Colon (tissue), 2 donors: Measurements from ENCODE around the gene TBC1D4.

Experiments used
- FAIRE-seq: peaks from 2 replicates; lab custom pipeline; 2012; peaks lifted over from hg19 to GRCh38; lab: Jason Lieb, UNC
- donor health status: control.
- donor health status: control.

The TBC1D4 gene

DNA sequence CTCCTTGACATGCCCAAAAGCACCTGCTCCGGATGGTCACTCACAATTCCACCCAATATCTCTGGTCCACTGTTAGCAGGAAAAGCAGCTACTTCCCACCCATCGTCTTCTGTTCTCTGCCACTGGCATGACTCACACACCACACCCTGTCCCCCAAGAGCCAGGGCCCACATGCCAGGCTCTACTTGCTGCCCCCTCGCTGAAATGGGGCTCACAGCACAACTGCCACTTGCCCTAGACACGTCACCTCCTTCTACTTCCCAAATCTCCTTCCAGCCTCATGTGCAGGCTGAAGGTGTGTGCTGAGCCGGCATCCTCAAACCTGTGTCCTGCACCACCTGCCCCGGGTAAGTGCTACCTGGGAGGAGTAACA is 65.0 kb downstream of the TBC1D4 start:
- no peak for FAIRE-seq

- no peak for FAIRE-seq
These were observed 65.5 kb downstream of the TBC1D4 start for GRCh38 chr13:75416327-75417011.

- no peak for FAIRE-seq
These were observed 66.3 kb downstream of the TBC1D4 start for GRCh38 chr13:75415694-75416093.

- FAIRE-seq, result no peak
These were observed 66.8 kb downstream of the TBC1D4 start for GRCh38 chr13:75415171-75415570.

DNA sequence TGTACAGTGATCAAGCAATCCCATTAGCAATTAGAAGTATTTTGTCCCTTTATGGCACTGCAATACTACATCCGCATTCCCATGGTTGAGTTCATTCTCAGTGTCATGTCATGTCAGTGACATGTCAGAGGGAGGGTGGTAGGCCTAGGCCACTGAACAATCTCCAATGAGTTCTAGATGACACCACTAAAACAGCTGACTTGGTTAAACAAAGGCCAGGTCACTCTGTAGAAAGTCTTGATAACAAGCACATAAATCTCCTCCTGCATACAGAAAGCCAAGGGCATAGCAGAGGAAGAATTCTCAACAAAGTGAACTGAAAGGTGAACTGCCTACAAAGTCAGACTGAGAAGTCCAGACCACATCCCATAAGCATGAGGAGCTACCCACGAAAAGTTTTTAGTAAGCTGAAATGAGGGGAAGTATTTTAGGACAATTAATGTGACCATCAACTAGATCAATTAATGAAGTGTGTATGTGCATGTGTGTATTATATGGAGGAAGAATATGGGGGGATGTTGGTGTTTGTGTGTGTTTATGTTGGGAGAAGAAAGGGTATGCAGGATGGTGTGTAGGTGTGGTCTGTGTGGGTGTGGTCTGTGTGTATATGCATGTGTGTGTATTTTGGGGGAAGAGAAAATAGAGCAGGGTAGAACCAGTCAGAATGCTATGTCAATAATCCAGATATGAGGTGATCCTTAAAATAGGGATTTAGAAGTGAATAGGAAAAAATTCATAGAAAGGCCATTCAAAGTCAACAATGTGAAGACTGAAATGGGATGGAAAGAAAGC is 67.7 kb downstream of the TBC1D4 start:
- no peak for FAIRE-seq

DNA sequence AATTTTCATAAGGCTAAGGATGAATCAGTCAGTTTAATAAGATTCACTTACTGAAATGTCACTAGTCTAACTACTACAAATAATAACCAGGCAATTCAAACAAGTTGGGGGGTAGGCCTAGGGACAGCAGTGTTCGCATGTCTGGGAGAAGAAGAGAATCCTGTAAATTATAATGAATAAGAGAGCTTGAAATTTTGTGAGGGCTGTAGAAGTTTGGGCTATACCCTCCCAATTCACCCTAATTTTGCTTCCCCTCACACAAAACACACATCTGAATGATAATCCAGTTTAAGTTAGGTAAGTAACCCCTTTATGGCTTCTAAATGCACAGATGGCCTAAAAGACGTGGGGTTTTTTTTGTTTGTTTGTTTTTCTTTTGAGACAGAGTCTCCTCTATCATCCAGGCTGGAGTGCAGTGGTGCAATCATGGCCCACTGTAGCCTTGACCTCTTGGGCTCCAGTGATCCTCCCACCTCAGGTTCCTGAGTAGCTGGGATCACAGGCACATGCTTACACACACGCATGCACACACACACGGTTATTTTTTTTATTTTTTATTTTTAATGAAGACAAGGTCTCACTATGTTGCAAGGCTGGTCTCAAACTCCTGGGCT is 69.9 kb downstream of the TBC1D4 start:
- FAIRE-seq, result no peak

DNA sequence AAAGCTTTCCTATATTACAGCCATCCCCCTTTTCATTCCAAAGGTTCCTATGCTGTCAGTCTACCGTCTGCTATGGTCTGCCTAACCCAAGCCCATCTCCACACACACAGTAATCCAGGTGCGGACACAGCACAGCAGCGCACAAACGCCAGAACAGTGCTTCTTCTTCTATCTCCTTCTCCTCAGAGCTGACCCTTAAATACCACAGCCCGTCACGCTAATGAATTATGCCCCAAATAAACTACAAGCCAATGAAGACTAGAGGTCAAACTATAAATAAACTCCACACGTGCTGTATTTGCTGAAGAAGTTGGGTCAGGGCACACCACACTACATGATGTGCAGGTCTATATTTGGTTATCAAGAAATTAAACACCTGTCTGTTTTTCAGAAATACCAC is 71.8 kb downstream of the TBC1D4 start:
- FAIRE-seq, result no peak

DNA sequence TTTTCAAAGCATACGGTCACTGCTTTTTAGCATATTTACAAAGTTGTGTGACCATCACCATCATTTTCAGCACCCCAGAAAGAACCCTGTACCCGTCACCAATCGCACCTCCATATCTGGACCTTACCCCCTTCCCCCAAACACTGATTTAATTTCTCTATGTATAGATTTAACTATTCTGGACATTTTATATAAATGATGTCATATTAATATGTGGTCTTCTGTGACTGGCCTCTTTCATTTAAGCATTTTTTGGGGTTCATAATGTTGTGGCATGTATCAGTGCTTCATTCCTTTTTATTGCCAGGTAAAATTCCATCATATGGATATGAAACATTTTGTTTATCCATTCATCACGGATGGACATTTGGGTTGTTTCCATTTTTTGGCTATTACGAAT is 74.0 kb downstream of the TBC1D4 start:
- no peak for FAIRE-seq

DNA sequence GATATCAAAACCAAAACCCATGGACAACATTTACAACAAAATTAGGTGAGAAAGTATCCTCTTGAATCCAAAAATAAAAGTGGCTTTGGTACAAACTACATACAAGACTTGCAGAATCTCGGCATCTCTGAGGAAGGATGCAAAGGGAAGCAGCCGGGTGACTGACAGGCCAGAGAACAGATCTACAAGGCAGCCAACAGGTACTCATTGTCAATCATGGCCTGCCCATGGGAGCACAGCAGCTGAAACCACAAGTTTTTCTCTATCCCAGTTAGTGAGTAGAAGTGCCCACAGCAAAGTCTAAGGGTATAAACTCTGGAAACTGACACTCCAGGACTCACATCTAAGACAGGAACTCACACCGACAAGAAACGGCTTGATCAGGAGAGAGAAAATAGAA is 74.5 kb downstream of the TBC1D4 start:
- no peak for FAIRE-seq

- no peak for FAIRE-seq
These were observed 75.8 kb downstream of the TBC1D4 start for GRCh38 chr13:75405976-75406703.

GRCh38 chr13:75404726-75405125 is 77.2 kb downstream of the TBC1D4 start:
- FAIRE-seq, result no peak

DNA sequence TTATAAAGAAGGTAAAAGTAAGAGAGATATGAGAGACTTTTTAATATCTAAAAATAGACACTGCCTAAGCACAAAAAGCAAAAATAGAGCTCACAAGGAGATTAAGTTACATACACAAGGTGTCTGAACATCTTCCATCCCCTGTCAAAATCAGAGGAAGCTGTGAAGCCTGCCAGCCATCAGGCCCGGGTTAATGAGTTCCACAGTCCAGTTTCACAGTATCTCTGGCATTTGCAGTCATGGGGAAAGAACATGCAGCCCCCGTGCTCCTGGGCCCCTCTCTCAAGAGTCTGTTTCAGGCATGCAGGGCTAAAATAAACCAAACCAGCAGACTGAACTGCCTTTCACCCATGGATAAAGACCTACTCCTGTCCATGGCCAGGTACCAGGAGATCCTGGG is 79.2 kb downstream of the TBC1D4 start:
- no peak for FAIRE-seq

DNA sequence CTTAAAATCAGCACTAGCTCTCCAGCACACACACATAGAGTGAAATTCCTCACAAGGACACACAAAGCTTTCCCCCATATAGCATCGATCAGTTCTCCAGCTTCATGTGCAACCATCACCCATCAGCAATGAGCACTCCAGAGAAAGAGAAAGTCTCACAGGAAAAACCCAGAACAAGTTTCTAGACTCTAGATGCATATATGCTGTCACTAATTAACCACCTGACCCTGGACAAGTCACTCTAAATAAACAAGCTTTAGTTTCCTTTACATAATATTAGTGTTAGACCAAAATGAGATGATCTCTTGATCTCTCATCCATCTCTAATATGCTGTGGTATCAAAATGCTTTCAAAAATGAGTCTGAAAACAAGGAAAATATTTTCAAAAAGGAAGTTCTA is 81.2 kb downstream of the TBC1D4 start:
- no peak for FAIRE-seq

- FAIRE-seq, result no peak
These were observed 82.1 kb downstream of the TBC1D4 start for GRCh38 chr13:75399879-75400217.

GRCh38 chr13:75399168-75399878 is 82.6 kb downstream of the TBC1D4 start:
- no peak for FAIRE-seq

GRCh38 chr13:75398072-75398471 is 83.9 kb downstream of the TBC1D4 start:
- no peak for FAIRE-seq

GRCh38 chr13:75395901-75396300 is 86.1 kb downstream of the TBC1D4 start:
- FAIRE-seq, result no peak

DNA sequence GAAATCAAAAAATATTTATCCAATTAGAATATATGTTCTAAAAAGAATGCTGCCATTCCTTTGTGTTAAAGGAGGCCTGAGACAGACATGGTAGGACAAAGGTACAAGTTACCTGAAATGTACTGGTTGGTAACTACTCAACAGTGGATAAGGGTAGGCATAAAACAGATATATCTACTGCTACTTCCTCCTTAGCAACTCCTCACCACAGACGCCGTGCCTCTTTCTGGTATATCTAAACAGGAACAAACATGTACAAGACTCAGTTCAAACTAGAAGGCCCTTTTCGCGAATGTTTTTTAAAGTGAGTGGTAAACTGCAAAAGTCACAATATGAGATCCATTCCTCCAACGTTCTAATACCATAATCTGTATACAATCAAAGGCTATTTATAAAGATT is 86.9 kb downstream of the TBC1D4 start:
- no peak for FAIRE-seq

DNA sequence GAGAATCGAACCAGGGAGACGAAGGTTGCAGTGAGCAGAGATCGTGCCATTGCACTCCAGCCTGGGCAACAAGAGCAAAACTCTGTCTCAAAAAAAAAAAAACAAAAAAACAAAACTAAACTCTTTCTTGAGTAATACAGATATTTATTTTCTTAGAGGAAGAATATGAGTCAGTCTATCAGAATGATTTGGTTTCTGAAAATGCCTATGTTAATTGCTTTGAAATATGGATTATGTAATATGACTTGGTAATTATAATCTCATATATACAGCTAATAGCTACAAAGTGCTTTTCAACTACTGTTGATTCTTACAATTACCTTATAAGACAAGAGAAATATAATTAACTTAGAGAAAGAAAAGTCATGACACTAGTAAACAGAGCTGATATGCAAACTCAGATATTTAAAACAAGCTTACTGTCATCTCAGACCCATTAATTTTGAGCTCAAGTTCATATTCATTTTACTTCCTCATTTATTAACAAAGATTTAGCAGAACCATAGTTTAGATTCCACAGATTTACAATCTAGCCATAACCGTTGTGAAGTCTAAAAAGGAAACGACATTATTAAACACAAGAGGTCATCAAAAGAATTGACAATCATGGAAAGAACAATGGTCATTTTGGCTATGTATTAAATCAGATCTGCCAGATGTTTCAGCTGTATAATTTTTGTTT is 88.0 kb downstream of the TBC1D4 start:
- FAIRE-seq, result no peak

DNA sequence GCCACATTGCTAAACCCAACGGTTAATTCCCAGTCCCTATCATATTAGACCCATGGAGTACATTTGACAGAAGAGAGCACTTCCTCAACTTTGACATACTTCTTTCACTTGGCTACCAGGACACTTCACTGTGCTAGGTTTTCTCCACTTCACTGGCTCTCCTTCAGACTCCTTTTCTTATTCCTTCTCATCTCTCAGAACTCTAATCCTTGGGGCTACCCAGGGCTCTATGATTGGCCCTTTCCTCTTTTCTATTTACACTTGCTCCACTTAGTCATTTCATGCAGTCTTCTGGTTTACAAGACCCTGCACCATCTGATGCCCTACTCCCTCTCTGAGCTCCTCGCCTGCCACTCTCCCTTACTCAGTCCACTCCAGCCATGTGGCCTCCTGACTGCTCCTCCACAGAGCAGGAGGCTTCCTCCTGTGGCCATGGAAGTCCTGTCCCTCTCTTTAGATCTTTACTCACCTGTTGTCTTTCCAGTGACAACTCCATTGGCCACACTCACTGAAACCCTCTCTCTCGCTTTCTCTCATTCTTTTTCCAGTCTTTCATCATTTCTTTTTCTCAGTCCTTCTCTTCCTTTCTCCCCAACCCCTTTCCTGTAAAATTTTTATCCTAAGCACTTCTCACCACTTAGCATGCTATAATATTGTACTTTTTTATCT is 90.4 kb downstream of the TBC1D4 start:
- no peak for FAIRE-seq

DNA sequence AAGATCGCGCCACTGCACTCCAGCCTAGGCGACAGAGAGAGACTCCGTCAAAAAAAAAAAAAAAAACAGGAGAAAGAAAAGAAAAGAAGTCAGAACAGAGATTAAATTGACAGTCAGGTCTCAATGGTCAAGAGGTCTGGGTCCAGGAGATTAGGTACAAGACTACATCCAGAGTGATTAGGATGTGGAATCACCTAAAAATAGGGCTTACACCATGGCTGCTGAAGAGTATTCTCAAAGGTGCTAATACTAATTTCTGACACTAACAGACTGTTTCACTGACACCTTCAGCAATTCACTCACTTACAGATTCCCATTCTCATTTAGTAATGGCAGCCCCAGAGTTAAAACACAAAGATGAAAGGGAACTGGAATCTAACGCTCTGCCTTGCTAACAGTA is 91.7 kb downstream of the TBC1D4 start:
- no peak for FAIRE-seq
